ENCODE measurements around the gene MPG.

Gene MPG

GRCh38 chr16:71540-72401 is 6.3 kb upstream of the MPG start:
- POLR2A ChIA-PET: no interaction called here
- no peak for DNase-seq (ENCODE audit: extremely low spot score)
- CTCF ChIA-PET: interaction anchor here (1.2 to 32.8 kb wide), 4 partner anchors 8 to 35 kb away, joined by 3 to 701 read pairs (median 14); no protein-coding TSS in a partner anchor
- TF ChIP-seq CTCF (IDR thresholded peaks at IDR 0.05; ENCODE audit: control extremely low read depth, extremely low read depth, low read depth, missing control alignments): no peak

- peak; percentile 59 for DNase-seq (ENCODE audit: extremely low spot score)
- ChIA-PET POLR2A (no interaction called here), CTCF (interaction anchor here (1.2 to 32.8 kb wide), 4 partner anchors 9 to 34 kb away, joined by 3 to 701 read pairs (median 14); no protein-coding TSS in a partner anchor)
- no peak for TF ChIP-seq CTCF (IDR thresholded peaks at IDR 0.05; ENCODE audit: control extremely low read depth, extremely low read depth, low read depth, missing control alignments)
Observed at GRCh38 chr16:72561-73548, 5.2 kb upstream of the MPG start, which contains the start of gene RHBDF1. TSS of gene RHBDF1 (minus strand) at chr16:72631. CDS start at chr16:65015, 7,616 bp downstream.

- POLR2A ChIA-PET: no interaction called here
- no peak for TF ChIP-seq CTCF (IDR thresholded peaks at IDR 0.05; ENCODE audit: control extremely low read depth, extremely low read depth, low read depth, missing control alignments)
Observed at GRCh38 chr16:74051-74746, 3.8 kb upstream of the MPG start.

GRCh38 chr16:74747-75334 is 3.2 kb upstream of the MPG start:
- DNase-seq (ENCODE audit: extremely low spot score): no peak
- POLR2A ChIA-PET: interaction anchor here (0.5 kb wide), 1 partner anchor 19 kb away, joined by 7 read pairs; no protein-coding TSS in a partner anchor
- CTCF ChIA-PET: interaction anchor here (1.1 to 32.8 kb wide), 4 partner anchors 10 to 288 kb away, joined by 3 to 701 read pairs (median 24); no protein-coding TSS in a partner anchor
- no peak for TF ChIP-seq CTCF (IDR thresholded peaks at IDR 0.05; ENCODE audit: control extremely low read depth, extremely low read depth, low read depth, missing control alignments)

More at GRCh38 chr16:74051-74746, 3.8 kb upstream of the MPG start:
- CTCF ChIA-PET: interaction anchor here (0.7 to 32.8 kb wide), 4 partner anchors 9 to 44 kb away, joined by 3 to 701 read pairs (median 24); no protein-coding TSS in a partner anchor
- no peak for DNase-seq (ENCODE audit: extremely low spot score)

- ChIA-PET POLR2A (interaction anchor here (0.5 kb wide), 2 partner anchors 18 to 147 kb away, joined by 6 to 7 read pairs; no protein-coding TSS in a partner anchor), CTCF (interaction anchor here (1.3 to 32.8 kb wide), 3 partner anchors 11 to 287 kb away, joined by 3 to 701 read pairs (median 44); no protein-coding TSS in a partner anchor)
- no peak for TF ChIP-seq CTCF (IDR thresholded peaks at IDR 0.05; ENCODE audit: control extremely low read depth, extremely low read depth, low read depth, missing control alignments)
- DNase-seq (ENCODE audit: extremely low spot score): no peak
Observed at GRCh38 chr16:75580-76501, 2.2 kb upstream of the MPG start.

Data from GM10248 (cell line).